HEK293 (cell line): ENCODE results near the gene IDI2.

Experiments
- FEZF1 ChIP-seq: fragments of 450-650 bp; formaldehyde crosslinking; IDR thresholded peaks from 2 replicates; pipeline ENCODE4 v1.5.1; 2016; ENCODE audit warnings: missing biosample characterization, missing genetic modification characterization
- HOXA7 ChIP-seq: sonication (generic); formaldehyde crosslinking; IDR thresholded peaks from 2 replicates; pipeline ENCODE4 v1.8.1; 2022; ENCODE audit warnings: missing genetic modification reagents, borderline replicate concordance
- HOXC10 ChIP-seq: sonication (generic); formaldehyde crosslinking; IDR thresholded peaks from 2 replicates; pipeline ENCODE4 v1.8.1; 2023; ENCODE audit warnings: mild to moderate bottlenecking, missing genetic modification reagents
- TCF7L2 ChIP-seq: IDR thresholded peaks from 2 replicates; pipeline ENCODE4 v1.6.1; 2011; ENCODE audit warnings: low read depth, mild to moderate bottlenecking, inconsistent platforms, low read length, moderate library complexity, borderline replicate concordance
- ZNF157 ChIP-seq: fragments of 450-650 bp; formaldehyde crosslinking; IDR thresholded peaks from 2 replicates; pipeline ENCODE4 v1.5.1; 2016; ENCODE audit warnings: missing biosample characterization, missing genetic modification characterization
- ZNF184 ChIP-seq: fragments of 450-650 bp; IDR thresholded peaks from 2 replicates; pipeline ENCODE4 v1.5.1; 2018; ENCODE audit warnings: missing biosample characterization, mild to moderate bottlenecking, missing genetic modification characterization
- ZNF202 ChIP-seq: fragments of 450-650 bp; formaldehyde crosslinking; IDR thresholded peaks from 2 replicates; pipeline ENCODE4 v1.5.1; 2016; ENCODE audit warnings: missing biosample characterization, missing genetic modification characterization, borderline replicate concordance
- ZNF211 ChIP-seq: fragments of 450-650 bp; formaldehyde crosslinking; IDR thresholded peaks from 2 replicates; pipeline ENCODE4 v1.5.1; 2016; ENCODE audit warnings: low read depth, missing biosample characterization, missing genetic modification characterization
- ZNF311 ChIP-seq: fragments of 450-650 bp; formaldehyde crosslinking; IDR thresholded peaks from 2 replicates; pipeline ENCODE4 v1.5.1; 2017; ENCODE audit warnings: missing biosample characterization, missing genetic modification characterization, borderline replicate concordance
- ZNF48 ChIP-seq: fragments of 450-650 bp; formaldehyde crosslinking; IDR thresholded peaks from 2 replicates; pipeline ENCODE4 v1.5.1; 2016; ENCODE audit warnings: missing biosample characterization, missing genetic modification characterization
- ZNF501 ChIP-seq: fragments of 450-650 bp; formaldehyde crosslinking; IDR thresholded peaks from 2 replicates; pipeline ENCODE4 v1.5.1; 2016; ENCODE audit warnings: missing biosample characterization, missing genetic modification characterization
- ZNF529 ChIP-seq: fragments of 450-650 bp; formaldehyde crosslinking; IDR thresholded peaks from 2 replicates; pipeline ENCODE4 v1.5.1; 2017; ENCODE audit warnings: missing genetic modification characterization, missing biosample characterization; ENCODE audit not compliant: insufficient replicate concordance
- ZNF530 ChIP-seq: fragments of 450-650 bp; formaldehyde crosslinking; IDR thresholded peaks from 2 replicates; pipeline ENCODE4 v1.5.1; 2016; ENCODE audit warnings: low read depth, missing biosample characterization, missing genetic modification characterization
- ZNF544 ChIP-seq: fragments of 450-650 bp; formaldehyde crosslinking; IDR thresholded peaks from 2 replicates; pipeline ENCODE4 v1.5.0; 2017; ENCODE audit warnings: missing biosample characterization, missing genetic modification characterization
- ZNF600 ChIP-seq: fragments of 450-650 bp; formaldehyde crosslinking; IDR thresholded peaks from 2 replicates; pipeline ENCODE4 v1.5.1; 2016; ENCODE audit warnings: missing biosample characterization, missing genetic modification characterization
- ZNF626 ChIP-seq: fragments of 450-650 bp; sonication (Bioruptor Pico); formaldehyde crosslinking; IDR thresholded peaks from 2 replicates; pipeline ENCODE4 v1.5.1; 2018; ENCODE audit warnings: missing biosample characterization, missing genetic modification characterization, inconsistent platforms
- ZNF654 ChIP-seq: fragments of 450-650 bp; formaldehyde crosslinking; IDR thresholded peaks from 2 replicates; pipeline ENCODE4 v1.5.1; 2016; ENCODE audit warnings: low read depth, missing biosample characterization, missing genetic modification characterization
- TF ChIP-seq, protein P1 (sequence below): fragments of 450-650 bp; formaldehyde crosslinking; IDR thresholded peaks from 2 replicates; pipeline ENCODE4 v1.5.1; 2016; ENCODE audit warnings: missing biosample characterization, missing genetic modification characterization, borderline replicate concordance
- TF ChIP-seq, protein P2 (sequence below): fragments of 450-650 bp; formaldehyde crosslinking; IDR thresholded peaks from 2 replicates; pipeline ENCODE4 v1.5.1; 2017; ENCODE audit warnings: missing biosample characterization, mild to moderate bottlenecking, missing genetic modification characterization, moderate library complexity
- TF ChIP-seq, protein P3 (sequence below): fragments of 450-650 bp; formaldehyde crosslinking; IDR thresholded peaks from 2 replicates; pipeline ENCODE4 v1.5.1; 2016; ENCODE audit warnings: missing biosample characterization, missing genetic modification characterization, low read depth
- TF ChIP-seq, protein P4 (sequence below): fragments of 450-650 bp; formaldehyde crosslinking; IDR thresholded peaks from 2 replicates; pipeline ENCODE4 v1.5.1; 2016; ENCODE audit warnings: missing biosample characterization, missing genetic modification characterization
- TF ChIP-seq, protein P5 (sequence below): fragments of 450-650 bp; formaldehyde crosslinking; IDR thresholded peaks from 2 replicates; pipeline ENCODE4 v1.5.1; 2017; ENCODE audit warnings: missing biosample characterization, missing genetic modification characterization
- TF ChIP-seq, protein P6 (sequence below): fragments of 450-650 bp; formaldehyde crosslinking; IDR thresholded peaks from 2 replicates; pipeline ENCODE4 v1.5.1; 2016; ENCODE audit warnings: missing biosample characterization, missing genetic modification characterization

Gene IDI2

DNA sequence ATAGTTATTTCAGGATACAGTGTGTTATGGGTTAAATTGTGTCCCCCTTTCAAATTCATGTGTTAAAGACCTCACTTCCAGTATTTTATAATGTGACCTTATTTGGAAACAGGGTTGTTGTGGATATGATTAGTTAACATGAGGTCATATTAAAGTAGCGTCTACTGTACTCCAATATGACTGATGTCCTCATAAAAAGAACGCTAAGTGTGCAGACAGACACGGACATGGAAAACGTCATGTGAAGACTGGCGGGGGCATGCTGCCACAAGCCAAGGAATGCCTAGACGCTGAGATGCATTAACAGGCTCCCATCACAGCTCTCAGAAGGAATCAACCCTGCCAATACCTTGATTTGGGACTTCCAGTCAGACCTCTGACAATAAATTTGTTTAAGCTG lies 29.0 kb upstream of the IDI2 start (continued):
- TF ChIP-seq, protein P1, sequence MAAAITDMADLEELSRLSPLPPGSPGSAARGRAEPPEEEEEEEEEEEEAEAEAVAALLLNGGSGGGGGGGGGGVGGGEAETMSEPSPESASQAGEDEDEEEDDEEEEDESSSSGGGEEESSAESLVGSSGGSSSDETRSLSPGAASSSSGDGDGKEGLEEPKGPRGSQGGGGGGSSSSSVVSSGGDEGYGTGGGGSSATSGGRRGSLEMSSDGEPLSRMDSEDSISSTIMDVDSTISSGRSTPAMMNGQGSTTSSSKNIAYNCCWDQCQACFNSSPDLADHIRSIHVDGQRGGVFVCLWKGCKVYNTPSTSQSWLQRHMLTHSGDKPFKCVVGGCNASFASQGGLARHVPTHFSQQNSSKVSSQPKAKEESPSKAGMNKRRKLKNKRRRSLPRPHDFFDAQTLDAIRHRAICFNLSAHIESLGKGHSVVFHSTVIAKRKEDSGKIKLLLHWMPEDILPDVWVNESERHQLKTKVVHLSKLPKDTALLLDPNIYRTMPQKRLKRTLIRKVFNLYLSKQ (tag by site-specific recombination) = no peak
- TF ChIP-seq, protein P2, sequence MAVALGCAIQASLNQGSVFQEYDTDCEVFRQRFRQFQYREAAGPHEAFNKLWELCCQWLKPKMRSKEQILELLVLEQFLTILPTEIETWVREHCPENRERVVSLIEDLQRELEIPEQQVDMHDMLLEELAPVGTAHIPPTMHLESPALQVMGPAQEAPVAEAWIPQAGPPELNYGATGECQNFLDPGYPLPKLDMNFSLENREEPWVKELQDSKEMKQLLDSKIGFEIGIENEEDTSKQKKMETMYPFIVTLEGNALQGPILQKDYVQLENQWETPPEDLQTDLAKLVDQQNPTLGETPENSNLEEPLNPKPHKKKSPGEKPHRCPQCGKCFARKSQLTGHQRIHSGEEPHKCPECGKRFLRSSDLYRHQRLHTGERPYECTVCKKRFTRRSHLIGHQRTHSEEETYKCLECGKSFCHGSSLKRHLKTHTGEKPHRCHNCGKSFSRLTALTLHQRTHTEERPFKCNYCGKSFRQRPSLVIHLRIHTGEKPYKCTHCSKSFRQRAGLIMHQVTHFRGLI (tag by site-specific recombination) = no peak
- TF ChIP-seq ZNF530 (tag by site-specific recombination) (no peak), ZNF626 (no peak), ZNF600 (tag by site-specific recombination) (peak; percentile 76; the same call in 1 of the 2 replicates), TCF7L2 (no peak), ZNF501 (tag by site-specific recombination) (no peak), HOXA7 (CRISPR knock-in tag) (no peak), ZNF48 (no peak), ZNF211 (tag by site-specific recombination) (no peak), HOXC10 (no peak), ZNF529 (no peak), ZNF654 (tag by site-specific recombination) (no peak), ZNF184 (tag by site-specific recombination) (no peak), ZNF544 (tag by site-specific recombination) (no peak), FEZF1 (tag by site-specific recombination) (peak; percentile 30; the same call in 1 of the 2 replicates), ZNF157 (tag by site-specific recombination) (no peak), ZNF311 (tag by site-specific recombination) (no peak), ZNF202 (tag by site-specific recombination) (no peak)
- TF ChIP-seq, protein P3, sequence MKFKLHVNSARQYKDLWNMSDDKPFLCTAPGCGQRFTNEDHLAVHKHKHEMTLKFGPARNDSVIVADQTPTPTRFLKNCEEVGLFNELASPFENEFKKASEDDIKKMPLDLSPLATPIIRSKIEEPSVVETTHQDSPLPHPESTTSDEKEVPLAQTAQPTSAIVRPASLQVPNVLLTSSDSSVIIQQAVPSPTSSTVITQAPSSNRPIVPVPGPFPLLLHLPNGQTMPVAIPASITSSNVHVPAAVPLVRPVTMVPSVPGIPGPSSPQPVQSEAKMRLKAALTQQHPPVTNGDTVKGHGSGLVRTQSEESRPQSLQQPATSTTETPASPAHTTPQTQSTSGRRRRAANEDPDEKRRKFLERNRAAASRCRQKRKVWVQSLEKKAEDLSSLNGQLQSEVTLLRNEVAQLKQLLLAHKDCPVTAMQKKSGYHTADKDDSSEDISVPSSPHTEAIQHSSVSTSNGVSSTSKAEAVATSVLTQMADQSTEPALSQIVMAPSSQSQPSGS = peak; percentile 98
- TF ChIP-seq, protein P4, sequence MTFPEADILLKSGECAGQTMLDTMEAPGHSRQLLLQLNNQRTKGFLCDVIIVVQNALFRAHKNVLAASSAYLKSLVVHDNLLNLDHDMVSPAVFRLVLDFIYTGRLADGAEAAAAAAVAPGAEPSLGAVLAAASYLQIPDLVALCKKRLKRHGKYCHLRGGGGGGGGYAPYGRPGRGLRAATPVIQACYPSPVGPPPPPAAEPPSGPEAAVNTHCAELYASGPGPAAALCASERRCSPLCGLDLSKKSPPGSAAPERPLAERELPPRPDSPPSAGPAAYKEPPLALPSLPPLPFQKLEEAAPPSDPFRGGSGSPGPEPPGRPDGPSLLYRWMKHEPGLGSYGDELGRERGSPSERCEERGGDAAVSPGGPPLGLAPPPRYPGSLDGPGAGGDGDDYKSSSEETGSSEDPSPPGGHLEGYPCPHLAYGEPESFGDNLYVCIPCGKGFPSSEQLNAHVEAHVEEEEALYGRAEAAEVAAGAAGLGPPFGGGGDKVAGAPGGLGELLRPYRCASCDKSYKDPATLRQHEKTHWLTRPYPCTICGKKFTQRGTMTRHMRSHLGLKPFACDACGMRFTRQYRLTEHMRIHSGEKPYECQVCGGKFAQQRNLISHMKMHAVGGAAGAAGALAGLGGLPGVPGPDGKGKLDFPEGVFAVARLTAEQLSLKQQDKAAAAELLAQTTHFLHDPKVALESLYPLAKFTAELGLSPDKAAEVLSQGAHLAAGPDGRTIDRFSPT (tag by site-specific recombination) = peak; percentile 96
- TF ChIP-seq, protein P5, sequence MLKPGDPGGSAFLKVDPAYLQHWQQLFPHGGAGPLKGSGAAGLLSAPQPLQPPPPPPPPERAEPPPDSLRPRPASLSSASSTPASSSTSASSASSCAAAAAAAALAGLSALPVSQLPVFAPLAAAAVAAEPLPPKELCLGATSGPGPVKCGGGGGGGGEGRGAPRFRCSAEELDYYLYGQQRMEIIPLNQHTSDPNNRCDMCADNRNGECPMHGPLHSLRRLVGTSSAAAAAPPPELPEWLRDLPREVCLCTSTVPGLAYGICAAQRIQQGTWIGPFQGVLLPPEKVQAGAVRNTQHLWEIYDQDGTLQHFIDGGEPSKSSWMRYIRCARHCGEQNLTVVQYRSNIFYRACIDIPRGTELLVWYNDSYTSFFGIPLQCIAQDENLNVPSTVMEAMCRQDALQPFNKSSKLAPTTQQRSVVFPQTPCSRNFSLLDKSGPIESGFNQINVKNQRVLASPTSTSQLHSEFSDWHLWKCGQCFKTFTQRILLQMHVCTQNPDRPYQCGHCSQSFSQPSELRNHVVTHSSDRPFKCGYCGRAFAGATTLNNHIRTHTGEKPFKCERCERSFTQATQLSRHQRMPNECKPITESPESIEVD (tag by site-specific recombination) = no peak; the same call in 1 of the 2 replicates
- TF ChIP-seq, protein P6, sequence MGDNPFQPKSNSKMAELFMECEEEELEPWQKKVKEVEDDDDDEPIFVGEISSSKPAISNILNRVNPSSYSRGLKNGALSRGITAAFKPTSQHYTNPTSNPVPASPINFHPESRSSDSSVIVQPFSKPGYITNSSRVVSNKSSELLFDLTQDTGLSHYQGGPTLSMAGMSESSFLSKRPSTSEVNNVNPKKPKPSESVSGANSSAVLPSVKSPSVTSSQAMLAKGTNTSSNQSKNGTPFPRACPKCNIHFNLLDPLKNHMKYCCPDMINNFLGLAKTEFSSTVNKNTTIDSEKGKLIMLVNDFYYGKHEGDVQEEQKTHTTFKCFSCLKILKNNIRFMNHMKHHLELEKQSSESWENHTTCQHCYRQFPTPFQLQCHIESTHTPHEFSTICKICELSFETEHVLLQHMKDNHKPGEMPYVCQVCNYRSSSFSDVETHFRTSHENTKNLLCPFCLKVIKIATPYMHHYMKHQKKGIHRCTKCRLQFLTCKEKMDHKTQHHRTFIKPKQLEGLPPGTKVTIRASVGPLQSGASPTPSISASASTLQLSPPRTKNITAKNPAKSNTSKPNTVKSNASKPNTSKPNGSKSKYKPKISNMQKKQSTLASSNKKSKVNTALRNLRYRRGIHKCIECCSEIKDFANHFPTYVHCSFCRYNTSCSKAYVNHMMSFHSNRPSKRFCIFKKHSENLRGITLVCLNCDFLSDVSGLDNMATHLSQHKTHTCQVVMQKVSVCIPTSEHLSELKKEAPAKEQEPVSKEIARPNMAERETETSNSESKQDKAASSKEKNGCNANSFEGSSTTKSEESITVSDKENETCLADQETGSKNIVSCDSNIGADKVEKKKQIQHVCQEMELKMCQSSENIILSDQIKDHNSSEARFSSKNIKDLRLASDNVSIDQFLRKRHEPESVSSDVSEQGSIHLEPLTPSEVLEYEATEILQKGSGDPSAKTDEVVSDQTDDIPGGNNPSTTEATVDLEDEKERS (tag by site-specific recombination) = no peak
